ENCODE results near the gene ULK2.

Gene ULK2

GRCh38 chr17:19880393-19880792 lies 12.7 kb upstream of the ULK2 start:
- TF ChIP-seq SIN3A (IDR thresholded peaks at IDR 0.05; ENCODE audit: borderline replicate concordance, insufficient read depth, low read length), result no peak
- no peak for TF ChIP-seq TAF1 (IDR thresholded peaks at IDR 0.05; ENCODE audit: borderline replicate concordance, insufficient read depth, low read length)
- no peak for TF ChIP-seq FOXP2 (optimal IDR thresholded peaks at IDR 0.05; ENCODE audit: borderline replicate concordance, extremely low read depth, extremely low read length, insufficient read depth)
- TF ChIP-seq REST (IDR thresholded peaks at IDR 0.05; ENCODE audit: insufficient read depth in 1 of 2, low read depth in 2 of 2, low read length in 2 of 2), result no peak
- no peak for TF ChIP-seq POLR2AphosphoS5 (IDR thresholded peaks at IDR 0.05; ENCODE audit: low read depth, low read length)

- TF ChIP-seq TAF1 (IDR thresholded peaks at IDR 0.05; ENCODE audit: borderline replicate concordance, insufficient read depth, low read length), result no peak
- TF ChIP-seq REST (IDR thresholded peaks at IDR 0.05; ENCODE audit: insufficient read depth in 1 of 2, low read depth in 2 of 2, low read length in 2 of 2), result no peak
- TF ChIP-seq POLR2AphosphoS5 (IDR thresholded peaks at IDR 0.05; ENCODE audit: low read depth, low read length), result no peak
- TF ChIP-seq FOXP2 (optimal IDR thresholded peaks at IDR 0.05; ENCODE audit: borderline replicate concordance, extremely low read depth, extremely low read length, insufficient read depth), result no peak
- TF ChIP-seq SIN3A (IDR thresholded peaks at IDR 0.05; ENCODE audit: borderline replicate concordance, insufficient read depth, low read length), result no peak
Observed at GRCh38 chr17:19877364-19877945, 9.7 kb upstream of the ULK2 start.

- TF ChIP-seq TAF1 (IDR thresholded peaks at IDR 0.05; ENCODE audit: borderline replicate concordance, insufficient read depth, low read length), result no peak
- no peak for TF ChIP-seq SIN3A (IDR thresholded peaks at IDR 0.05; ENCODE audit: borderline replicate concordance, insufficient read depth, low read length)
- no peak for TF ChIP-seq FOXP2 (optimal IDR thresholded peaks at IDR 0.05; ENCODE audit: borderline replicate concordance, extremely low read depth, extremely low read length, insufficient read depth)
- no peak for TF ChIP-seq REST (IDR thresholded peaks at IDR 0.05; ENCODE audit: insufficient read depth in 1 of 2, low read depth in 2 of 2, low read length in 2 of 2)
- TF ChIP-seq POLR2AphosphoS5 (IDR thresholded peaks at IDR 0.05; ENCODE audit: low read depth, low read length), result no peak
Observed at GRCh38 chr17:19876529-19877161, 8.9 kb upstream of the ULK2 start.

- TF ChIP-seq TAF1 (IDR thresholded peaks at IDR 0.05; ENCODE audit: borderline replicate concordance, insufficient read depth, low read length) (no peak), REST (IDR thresholded peaks at IDR 0.05; ENCODE audit: insufficient read depth in 1 of 2, low read depth in 2 of 2, low read length in 2 of 2) (no peak), FOXP2 (optimal IDR thresholded peaks at IDR 0.05; ENCODE audit: borderline replicate concordance, extremely low read depth, extremely low read length, insufficient read depth) (no peak), POLR2AphosphoS5 (IDR thresholded peaks at IDR 0.05; ENCODE audit: low read depth, low read length) (no peak), SIN3A (IDR thresholded peaks at IDR 0.05; ENCODE audit: borderline replicate concordance, insufficient read depth, low read length) (no peak)
Observed at GRCh38 chr17:19874256-19874655, 6.5 kb upstream of the ULK2 start.

All from PFSK-1 (cell line).